BE2C (cell line): Measurements from ENCODE around the gene CCDC201.
A peak's percentile ranks its signal among the peaks of the same experiment; 100 is the strongest.

ENCODE experiments used
- DNase-seq: peaks from one replicate; pipeline ENCODE4 v3.0.0-alpha.2; 2020
- H3K27me3 ChIP-seq: fragments of 250-450 bp; sonication (Bioruptor Pico); 2 replicates; pipeline ENCODE4 v1.5.1; 2020; ENCODE audit warnings: mild to moderate bottlenecking
- H3K36me3 ChIP-seq: fragments of 250-450 bp; sonication (Bioruptor Pico); 2 replicates; pipeline ENCODE4 v1.5.1; 2020; ENCODE audit warnings: mild to moderate bottlenecking
- H3K4me1 ChIP-seq: fragments of 250-450 bp; sonication (Bioruptor Pico); 2 replicates; pipeline ENCODE4 v1.5.1; 2020
- H3K4me3 ChIP-seq: 2 replicates; pipeline ENCODE4 v1.5.1; 2011; ENCODE audit warnings: low read depth, low read length
- H3K9me3 ChIP-seq: fragments of 250-450 bp; sonication (Bioruptor Pico); 2 replicates; pipeline ENCODE4 v1.5.1; 2020
- CTCF ChIP-seq: IDR thresholded peaks from 2 replicates; pipeline ENCODE4 v1.5.1; 2012; ENCODE audit warnings: mild to moderate bottlenecking, low read depth, low read length

CCDC201 gene

GRCh38 chr7:45919231-45919784, 46.4 kb upstream of the CCDC201 start:
- Histone ChIP-seq H3K4me1 (no peaks in the 10 kb centered on the region), H3K36me3 (no peaks in the 10 kb centered on the region), H3K9me3 (no peaks in the 10 kb centered on the region), H3K27me3 (peaks cover 69% of the 10 kb centered on the region), H3K4me3 (no peak overlapping the region)
- DNase-seq: no peak
- TF ChIP-seq CTCF: no peak

GRCh38 chr7:45918556-45918955, 45.7 kb upstream of the CCDC201 start:
- Histone ChIP-seq H3K36me3 (no peaks in the 10 kb centered on the region), H3K27me3 (peaks cover 63% of the 10 kb centered on the region), H3K4me1 (no peaks in the 10 kb centered on the region), H3K4me3 (no peak overlapping the region), H3K9me3 (no peaks in the 10 kb centered on the region)
- no peak for DNase-seq
- TF ChIP-seq CTCF: no peak

- H3K9me3 ChIP-seq: no peaks in the 10 kb centered on the region
- H3K4me3 ChIP-seq: no peak overlapping the region
- peak; percentile 87 for TF ChIP-seq CTCF
- peaks cover 54% of the 10 kb centered on the region for H3K27me3 ChIP-seq
- peak; percentile 84 for DNase-seq
- H3K36me3 ChIP-seq: no peaks in the 10 kb centered on the region
- H3K4me1 ChIP-seq: no peaks in the 10 kb centered on the region
These were observed 44.8 kb upstream of the CCDC201 start for GRCh38 chr7:45917658-45918057.

- H3K27me3 ChIP-seq: peaks cover 48% of the 10 kb centered on the region
- H3K36me3 ChIP-seq: no peaks in the 10 kb centered on the region
- no peak for TF ChIP-seq CTCF
- no peak for DNase-seq
- no peaks in the 10 kb centered on the region for H3K4me1 ChIP-seq
- H3K4me3 ChIP-seq: no peak overlapping the region
- H3K9me3 ChIP-seq: no peaks in the 10 kb centered on the region
These were observed 44.2 kb upstream of the CCDC201 start for GRCh38 chr7:45917064-45917463.

- Histone ChIP-seq H3K36me3 (no peaks in the 10 kb centered on the region), H3K4me1 (no peaks in the 10 kb centered on the region), H3K4me3 (no peak overlapping the region), H3K9me3 (no peaks in the 10 kb centered on the region), H3K27me3 (peaks cover 33% of the 10 kb centered on the region)
- no peak for DNase-seq
- no peak for TF ChIP-seq CTCF
These were observed 42.7 kb upstream of the CCDC201 start for GRCh38 chr7:45915606-45916005.

GRCh38 chr7:45914911-45915310, 42.0 kb upstream of the CCDC201 start:
- no peaks in the 10 kb centered on the region for H3K36me3 ChIP-seq
- H3K27me3 ChIP-seq: peaks cover 26% of the 10 kb centered on the region
- DNase-seq: no peak
- no peaks in the 10 kb centered on the region for H3K4me1 ChIP-seq
- no peak overlapping the region for H3K4me3 ChIP-seq
- H3K9me3 ChIP-seq: no peaks in the 10 kb centered on the region
- no peak for TF ChIP-seq CTCF
